ENCODE measurements around the gene RAB37. TPM values are rescaled to one million over a fixed set of nuclear protein-coding genes. Genes with fewer than 3 reads are reported as not detected.

RAB37 gene
- total RNA-seq, 1 donor, result 0.36 TPM

DNA sequence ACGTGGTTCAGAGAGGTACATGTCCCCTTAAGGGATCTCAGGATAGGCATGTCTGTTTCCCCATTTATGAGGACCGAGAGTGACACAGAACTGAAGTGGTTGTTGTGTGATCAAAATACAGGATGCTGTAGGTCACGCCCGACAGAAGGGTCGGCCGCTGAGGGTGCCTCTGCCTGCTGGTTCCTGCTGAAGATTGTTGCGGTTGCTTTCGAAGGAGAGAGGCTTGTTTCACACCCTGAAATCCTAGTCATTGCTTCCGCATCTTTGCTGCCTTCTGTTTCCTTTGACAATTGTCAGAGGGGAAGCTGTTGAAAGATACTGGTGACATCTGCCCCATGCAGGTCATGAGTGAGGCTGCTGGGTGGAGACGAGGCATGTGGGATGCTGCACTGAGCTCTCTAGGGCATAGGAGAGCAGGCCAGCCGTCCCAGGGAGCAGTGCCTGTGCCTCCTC is 42.9 kb downstream of the RAB37 start:
- Histone ChIP-seq H4K20me1 (ENCODE audit: insufficient read depth, low read length) (peaks cover 21% of the 10 kb centered on the region), H3K4me2 (ENCODE audit: insufficient read depth, low read length) (no peak overlapping the region), H3K79me2 (ENCODE audit: insufficient read depth, low read length) (peaks cover 43% of the 10 kb centered on the region), H2AFZ (ENCODE audit: low read length) (no peak overlapping the region), H3K27me3 (ENCODE audit: insufficient read depth, low read length) (no peaks in the 10 kb centered on the region), H3K27ac (ENCODE audit: low read depth, low read length) (no peak overlapping the region), H3K9me3 (ENCODE audit: low read depth, low read length) (no peaks in the 10 kb centered on the region), H3K4me3 (ENCODE audit: insufficient read depth, low read length) (no peak overlapping the region), H3K36me3 (ENCODE audit: insufficient read depth, low read length) (peaks cover 31% of the 10 kb centered on the region), H3K4me1 (ENCODE audit: insufficient read depth, low read length) (peaks cover 20% of the 10 kb centered on the region)
- DNase-seq (ENCODE audit: insufficient read length, low spot score, missing footprints), result peak; percentile 32
- TF ChIP-seq, protein P1, sequence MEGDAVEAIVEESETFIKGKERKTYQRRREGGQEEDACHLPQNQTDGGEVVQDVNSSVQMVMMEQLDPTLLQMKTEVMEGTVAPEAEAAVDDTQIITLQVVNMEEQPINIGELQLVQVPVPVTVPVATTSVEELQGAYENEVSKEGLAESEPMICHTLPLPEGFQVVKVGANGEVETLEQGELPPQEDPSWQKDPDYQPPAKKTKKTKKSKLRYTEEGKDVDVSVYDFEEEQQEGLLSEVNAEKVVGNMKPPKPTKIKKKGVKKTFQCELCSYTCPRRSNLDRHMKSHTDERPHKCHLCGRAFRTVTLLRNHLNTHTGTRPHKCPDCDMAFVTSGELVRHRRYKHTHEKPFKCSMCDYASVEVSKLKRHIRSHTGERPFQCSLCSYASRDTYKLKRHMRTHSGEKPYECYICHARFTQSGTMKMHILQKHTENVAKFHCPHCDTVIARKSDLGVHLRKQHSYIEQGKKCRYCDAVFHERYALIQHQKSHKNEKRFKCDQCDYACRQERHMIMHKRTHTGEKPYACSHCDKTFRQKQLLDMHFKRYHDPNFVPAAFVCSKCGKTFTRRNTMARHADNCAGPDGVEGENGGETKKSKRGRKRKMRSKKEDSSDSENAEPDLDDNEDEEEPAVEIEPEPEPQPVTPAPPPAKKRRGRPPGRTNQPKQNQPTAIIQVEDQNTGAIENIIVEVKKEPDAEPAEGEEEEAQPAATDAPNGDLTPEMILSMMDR (IDR thresholded peaks at IDR 0.05; ENCODE audit: extremely low read depth, low read depth, low read length), result no peak

DNA sequence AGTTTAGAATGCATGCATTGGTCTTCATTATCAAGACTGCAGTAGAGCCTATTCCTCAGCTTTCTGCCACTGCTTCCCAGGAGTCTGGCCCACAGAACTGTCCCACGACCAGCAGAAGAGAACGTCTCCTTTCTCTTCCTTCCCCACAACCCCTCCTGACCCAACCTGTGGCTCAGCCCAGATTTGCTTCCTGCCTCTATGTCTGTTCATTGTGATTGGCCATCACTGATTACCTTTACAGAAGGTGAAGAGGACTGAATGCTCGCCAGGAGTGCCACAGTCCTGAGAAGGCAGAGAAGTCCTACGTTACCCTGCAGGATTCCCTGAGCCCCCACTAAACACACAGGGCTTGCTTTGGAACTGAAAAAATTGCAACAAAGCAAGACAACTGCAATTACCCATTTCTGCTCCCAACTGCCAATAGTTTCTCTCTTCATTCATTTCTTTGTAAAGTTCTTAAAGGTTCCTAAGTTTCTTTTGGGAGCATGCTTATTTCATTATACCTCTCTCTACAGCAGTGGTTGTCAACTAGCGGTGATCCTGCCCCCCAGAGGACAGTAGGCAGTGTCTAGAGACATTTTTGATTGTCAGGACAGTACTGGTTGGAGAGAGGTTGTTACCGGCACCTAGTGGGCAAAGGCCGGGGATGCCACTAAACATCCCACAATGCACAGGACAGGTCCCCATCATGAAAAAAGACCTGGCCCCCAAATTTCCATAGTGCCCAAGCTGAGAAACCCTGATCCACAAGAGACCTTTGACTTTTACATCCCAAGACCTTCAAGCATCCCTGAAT is 43.6 kb downstream of the RAB37 start:
- no peak overlapping the region for H2AFZ ChIP-seq (ENCODE audit: low read length)
- TF ChIP-seq, protein P1 (IDR thresholded peaks at IDR 0.05; ENCODE audit: extremely low read depth, low read depth, low read length), result peak; percentile 50
- H3K27me3 ChIP-seq (ENCODE audit: insufficient read depth, low read length), result no peaks in the 10 kb centered on the region
- H3K4me3 ChIP-seq (ENCODE audit: insufficient read depth, low read length), result no peak overlapping the region
- no peak overlapping the region for H3K4me2 ChIP-seq (ENCODE audit: insufficient read depth, low read length)
- H3K9me3 ChIP-seq (ENCODE audit: low read depth, low read length), result no peaks in the 10 kb centered on the region
- peaks cover 43% of the 10 kb centered on the region for H3K79me2 ChIP-seq (ENCODE audit: insufficient read depth, low read length)
- peak; percentile 69 for DNase-seq (ENCODE audit: insufficient read length, low spot score, missing footprints)
- peaks cover 26% of the 10 kb centered on the region for H4K20me1 ChIP-seq (ENCODE audit: insufficient read depth, low read length)
- H3K36me3 ChIP-seq (ENCODE audit: insufficient read depth, low read length), result peaks cover 38% of the 10 kb centered on the region
- H3K27ac ChIP-seq (ENCODE audit: low read depth, low read length), result no peak overlapping the region
- peaks cover 14% of the 10 kb centered on the region for H3K4me1 ChIP-seq (ENCODE audit: insufficient read depth, low read length)

DNA sequence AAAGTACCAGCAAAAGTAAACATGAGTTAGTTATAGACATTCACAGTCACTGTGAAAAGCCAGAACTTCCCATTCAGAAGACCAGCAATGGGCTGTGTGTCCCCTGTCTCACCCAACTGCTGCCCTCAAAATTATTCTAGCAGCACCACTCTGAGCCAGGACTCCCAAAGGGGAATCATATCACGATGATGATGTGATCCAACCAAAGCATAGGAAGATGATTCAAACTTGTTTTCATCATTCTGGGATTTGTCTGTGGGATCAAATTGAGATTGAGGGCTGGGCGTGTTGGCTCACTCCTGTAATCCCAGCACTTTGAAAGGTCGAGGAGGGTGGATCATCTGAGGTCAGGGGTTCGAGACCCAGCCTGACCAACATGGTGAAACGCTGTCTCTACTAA is 45.5 kb downstream of the RAB37 start:
- H3K4me1 ChIP-seq (ENCODE audit: insufficient read depth, low read length), result peaks cover 6% of the 10 kb centered on the region
- no peaks in the 10 kb centered on the region for H3K9me3 ChIP-seq (ENCODE audit: low read depth, low read length)
- peaks cover 45% of the 10 kb centered on the region for H3K36me3 ChIP-seq (ENCODE audit: insufficient read depth, low read length)
- peaks cover 31% of the 10 kb centered on the region for H4K20me1 ChIP-seq (ENCODE audit: insufficient read depth, low read length)
- H3K79me2 ChIP-seq (ENCODE audit: insufficient read depth, low read length), result peaks cover 29% of the 10 kb centered on the region
- H3K4me3 ChIP-seq (ENCODE audit: insufficient read depth, low read length), result no peak overlapping the region
- no peak overlapping the region for H3K4me2 ChIP-seq (ENCODE audit: insufficient read depth, low read length)
- TF ChIP-seq, protein P1 (IDR thresholded peaks at IDR 0.05; ENCODE audit: extremely low read depth, low read depth, low read length), result no peak
- peak; percentile 92 for DNase-seq (ENCODE audit: insufficient read length, low spot score, missing footprints)
- no peaks in the 10 kb centered on the region for H3K27me3 ChIP-seq (ENCODE audit: insufficient read depth, low read length)
- H3K27ac ChIP-seq (ENCODE audit: low read depth, low read length), result no peak overlapping the region
- H2AFZ ChIP-seq (ENCODE audit: low read length), result no peak overlapping the region

DNA sequence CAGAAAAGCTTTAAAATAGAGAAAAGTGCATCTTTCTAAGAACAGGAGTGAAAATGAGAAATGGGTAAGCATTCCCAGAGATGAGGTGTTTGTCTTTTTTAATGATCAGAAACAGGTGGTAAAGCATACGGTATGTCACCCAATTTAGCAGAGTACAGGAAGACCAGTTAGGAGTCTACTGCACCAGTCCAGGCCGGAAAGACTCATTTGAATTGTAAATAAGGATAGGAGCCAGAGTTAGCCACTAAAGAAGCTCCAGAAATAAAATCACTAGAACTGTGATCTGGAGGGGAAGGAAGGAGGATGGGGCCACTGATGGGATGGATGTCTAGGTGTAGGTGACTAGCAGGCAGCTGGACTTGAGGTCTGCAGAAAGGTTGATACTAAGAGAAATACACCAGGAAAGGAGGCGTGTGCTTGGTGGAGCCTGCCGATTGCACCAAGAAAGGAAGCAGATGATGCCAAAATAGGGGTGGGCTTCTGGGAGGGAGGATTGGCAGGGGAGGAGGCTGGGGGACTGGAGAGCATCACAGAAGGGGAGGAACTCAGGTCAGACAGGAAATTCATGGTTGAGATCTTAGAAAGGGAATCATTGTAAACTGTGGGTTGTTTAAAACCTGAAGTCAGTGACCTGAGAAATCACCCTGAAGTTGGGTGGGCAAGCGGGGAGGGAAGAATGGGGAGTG is 47.2 kb downstream of the RAB37 start:
- Histone ChIP-seq H4K20me1 (ENCODE audit: insufficient read depth, low read length) (peaks cover 23% of the 10 kb centered on the region), H3K27me3 (ENCODE audit: insufficient read depth, low read length) (no peaks in the 10 kb centered on the region), H3K9me3 (ENCODE audit: low read depth, low read length) (no peaks in the 10 kb centered on the region), H3K36me3 (ENCODE audit: insufficient read depth, low read length) (peaks cover 40% of the 10 kb centered on the region), H3K4me1 (ENCODE audit: insufficient read depth, low read length) (peaks cover 3% of the 10 kb centered on the region), H2AFZ (ENCODE audit: low read length) (no peak overlapping the region), H3K79me2 (ENCODE audit: insufficient read depth, low read length) (peaks cover 18% of the 10 kb centered on the region), H3K27ac (ENCODE audit: low read depth, low read length) (no peak overlapping the region), H3K4me2 (ENCODE audit: insufficient read depth, low read length) (no peak overlapping the region), H3K4me3 (ENCODE audit: insufficient read depth, low read length) (no peak overlapping the region)
- TF ChIP-seq, protein P1 (IDR thresholded peaks at IDR 0.05; ENCODE audit: extremely low read depth, low read depth, low read length), result no peak
- peak; percentile 17 for DNase-seq (ENCODE audit: insufficient read length, low spot score, missing footprints)

Measured in osteoblast (primary cell).